Measurements from ENCODE around the gene PRAMEF25.
"Not testable (repeated sequence)": the region's sequence is repeated elsewhere in the genome, so short reads cannot be mapped to it uniquely, and the experiment has no call there.

The PRAMEF25 gene

GRCh38 chr1:13070474-13070873 lies at the start of gene PRAMEF25:
Gene PRAMEF25 (plus strand): TSS chr1:13070774. CDS start chr1:13073694, 2,920 bp downstream.
- not testable (repeated sequence) for DNase-seq (ENCODE audit: low read depth in 2 of 2)

- DNase-seq (ENCODE audit: low read depth in 2 of 2) = not testable (repeated sequence)
Measured at GRCh38 chr1:13056475-13056874, 14.1 kb upstream of the PRAMEF25 start, which contains the start of gene PRAMEF27. Gene PRAMEF27 (minus strand): TSS chr1:13056575. CDS start chr1:13053659, 2,916 bp downstream.

- not testable (repeated sequence) for DNase-seq (ENCODE audit: low read depth in 2 of 2)
Measured at GRCh38 chr1:13116754-13117153, 46.2 kb downstream of the PRAMEF25 start, which contains the start of gene HNRNPCL2. Gene HNRNPCL2 (minus strand): TSS chr1:13116854. CDS start chr1:13116400, 454 bp downstream.
